ENCODE measurements around the gene FAM135A.

DNA sequence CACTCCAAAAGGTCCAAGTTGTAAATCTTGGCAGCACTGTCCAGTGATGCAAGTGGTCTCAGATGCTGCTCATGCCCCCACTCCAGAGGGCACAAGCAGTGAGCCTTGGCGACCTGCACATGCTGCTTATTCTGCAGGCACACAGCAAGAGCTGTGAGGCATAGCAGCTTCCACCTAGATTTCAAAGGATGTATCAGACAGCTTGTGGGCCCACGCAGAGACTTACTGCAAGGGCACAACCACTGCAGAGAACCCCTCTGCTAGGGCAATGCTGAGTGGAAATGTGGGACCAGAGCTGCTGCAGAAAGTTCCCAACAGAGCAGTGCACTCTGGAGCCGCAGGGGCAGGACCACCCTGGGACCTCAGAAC is 179.8 kb downstream of the FAM135A start:
- TF ChIP-seq CTCF (IDR thresholded peaks at IDR 0.05) (no peak), POLR2A (IDR thresholded peaks at IDR 0.05) (no peak)

All from Peyer's patch (tissue), 4 donors.